K562 (cell line): ENCODE measurements around the gene PDE6G. TPM values are rescaled to one million over a fixed set of nuclear protein-coding genes. Genes with fewer than 3 reads are reported as not detected.

Source experiments
- ARNT ChIP-seq, 2 experiments: fragments of 450-650 bp; IDR thresholded peaks; 2 replicates each; pipeline ENCODE4 v1.6.1; 2016; ENCODE audit warnings: mild to moderate bottlenecking in 1 of 2
- BHLHE40 ChIP-seq: IDR thresholded peaks from 2 replicates; pipeline ENCODE4 v1.6.1; 2011; ENCODE audit warnings: low read length, improper control_type of control experiment
- CHD4 ChIP-seq: fragments of 200-600 bp; sonication (generic); IDR thresholded peaks from 3 replicates; pipeline ENCODE4 v1.6.1; 2012; ENCODE audit warnings: low read depth, mild to moderate bottlenecking, mixed read lengths, low read length, inconsistent platforms; ENCODE audit not compliant: insufficient read depth, insufficient replicate concordance, poor library complexity, severe bottlenecking
- E2F6 ChIP-seq, 2 experiments: IDR thresholded peaks; 2 replicates each; pipeline ENCODE4 v1.6.1; 2011; ENCODE audit warnings: borderline replicate concordance in 1 of 2, control low read depth in 1 of 2, low read depth in 1 of 2, low read length in 1 of 2, mild to moderate bottlenecking in 1 of 2, mixed read lengths in 1 of 2, moderate library complexity in 1 of 2; ENCODE audit not compliant: insufficient read depth in 1 of 2, insufficient read length in 1 of 2, poor library complexity in 1 of 2, severe bottlenecking in 1 of 2; ENCODE audit errors: extremely low read depth in 1 of 2
- EHMT2 ChIP-seq: fragments of 450-650 bp; IDR thresholded peaks from 2 replicates; pipeline ENCODE4 v1.6.1; 2018; ENCODE audit warnings: antibody characterized with exemption
- EP400 ChIP-seq: fragments of 450-650 bp; IDR thresholded peaks from 2 replicates; pipeline ENCODE4 v1.6.1; 2017; ENCODE audit warnings: antibody characterized with exemption, mild to moderate bottlenecking, moderate library complexity
- ETS2 ChIP-seq: IDR thresholded peaks from 2 replicates; pipeline ENCODE4 v1.6.1; 2016; ENCODE audit warnings: borderline replicate concordance, missing genetic modification characterization, mild to moderate bottlenecking, moderate library complexity, missing compliant biosample characterization; ENCODE audit not compliant: poor library complexity, severe bottlenecking
- ETV6 ChIP-seq, 3 experiments: fragments of 150-350 bp in 1 of 3; sonication (generic) in 1 of 3; formaldehyde crosslinking in 1 of 3; IDR thresholded peaks; 2 replicates each; pipeline versions ENCODE4 v1.6.1 to v1.8.0; 2014 to 2022; ENCODE audit warnings: borderline replicate concordance in 2 of 3, low read depth in 2 of 3, antibody characterized with exemption in 1 of 3, low read length in 1 of 3, mild to moderate bottlenecking in 1 of 3, missing genetic modification reagents in 1 of 3
- HDAC6 ChIP-seq: IDR thresholded peaks from 2 replicates; pipeline ENCODE4 v1.6.1; 2012; ENCODE audit warnings: low read depth, mild to moderate bottlenecking, control low read depth, inconsistent platforms, low read length, moderate library complexity
- HMGXB4 ChIP-seq: sonication (generic); formaldehyde crosslinking; IDR thresholded peaks from 2 replicates; pipeline ENCODE4 v1.8.1; 2023; ENCODE audit warnings: mild to moderate bottlenecking, missing genetic modification reagents
- KAT7 ChIP-seq: sonication (generic); formaldehyde crosslinking; IDR thresholded peaks from 2 replicates; pipeline ENCODE4 v1.8.0; 2022; ENCODE audit warnings: missing genetic modification reagents, mild to moderate bottlenecking, borderline replicate concordance
- MBD2 ChIP-seq: sonication (generic); IDR thresholded peaks from 2 replicates; pipeline ENCODE4 v1.6.1; 2016; ENCODE audit warnings: low read depth, borderline replicate concordance
- NCOA6 ChIP-seq: fragments of 450-650 bp; IDR thresholded peaks from 2 replicates; pipeline ENCODE4 v1.6.1; 2017; ENCODE audit warnings: mild to moderate bottlenecking
- NFE2L1 ChIP-seq: fragments of 450-650 bp; IDR thresholded peaks from 2 replicates; pipeline ENCODE4 v1.6.1; 2016; ENCODE audit warnings: missing genetic modification characterization, low read depth, mild to moderate bottlenecking, missing compliant biosample characterization, moderate library complexity, borderline replicate concordance
- RFX7 ChIP-seq: fragments of 250-450 bp; sonication (Bioruptor Pico); IDR thresholded peaks from 2 replicates; pipeline ENCODE4 v1.5.1; 2021; ENCODE audit warnings: mild to moderate bottlenecking
- RUNX1 ChIP-seq: sonication (generic); IDR thresholded peaks from 2 replicates; pipeline ENCODE4 v1.6.1; 2016; ENCODE audit warnings: antibody characterized with exemption, low read depth
- TFAP4 ChIP-seq: sonication (generic); formaldehyde crosslinking; IDR thresholded peaks from 2 replicates; pipeline ENCODE4 v1.8.0; 2022; ENCODE audit warnings: missing genetic modification reagents, mild to moderate bottlenecking, moderate library complexity, borderline replicate concordance
- USF2 ChIP-seq: sonication (generic); formaldehyde crosslinking; IDR thresholded peaks from 2 replicates; pipeline ENCODE4 v1.5.0; 2020; ENCODE audit warnings: missing genetic modification reagents
- ZBTB7A ChIP-seq: IDR thresholded peaks from 2 replicates; pipeline ENCODE4 v1.6.1; 2011; ENCODE audit warnings: low read depth, mild to moderate bottlenecking, low read length, moderate library complexity, borderline replicate concordance; ENCODE audit not compliant: control insufficient read depth
- ZNF282 ChIP-seq: sonication (generic); formaldehyde crosslinking; IDR thresholded peaks from 2 replicates; pipeline ENCODE4 v1.8.1; 2023; ENCODE audit warnings: missing genetic modification reagents
- ZSCAN32 ChIP-seq: fragments of 450-650 bp; formaldehyde crosslinking; IDR thresholded peaks from 2 replicates; pipeline ENCODE4 v1.4.0; 2020; ENCODE audit warnings: mild to moderate bottlenecking, moderate library complexity
- polyA plus RNA-seq, 8 experiments: library from polyadenylated mRNA; depleted of rRNA in 4 of 8; stranded (reverse) in 5 of 8; unstranded in 3 of 8; fragments of >200 nt; fragmentation: Nextera tagmentation in 2 of 8; fragmentation: Illumina TruSeq in 1 of 8; extraction: Ambion mirVana in 2 of 8; extraction: Trizol in 1 of 8; gene quantifications; 2 replicates each; pipeline versions ENCODE4 v1.2.1 to v1.2.3, GENCODE V29; 2011 to 2014; ENCODE audit warnings: inconsistent platforms in 1 of 8, missing spikeins in 1 of 8
- total RNA-seq, 7 experiments: library from RNA; depleted of rRNA in 6 of 7; stranded (reverse); fragments of >200 nt in 6 of 7; fragmentation: Illumina TruSeq in 2 of 7; extraction: Trizol in 2 of 7; gene quantifications; 2 replicates each; pipeline versions ENCODE4 v1.2.1 to v1.2.3, GENCODE V29; 2011 to 2021; ENCODE audit warnings: low replicate concordance in 1 of 7

Gene PDE6G
- total and polyA plus RNA-seq, 9 of the 15 experiments (the other 6 are each of a cell fraction or from before 2014, with no cell fraction given) = 0.14 to 0.59 TPM; not detected in 7

- TF ChIP-seq NFE2L1 (tag) (no peak), ZNF282 (CRISPR knock-in tag) (0 out of 2 replicates have a peak, but pooled peaks have one; percentile 30), BHLHE40 (peak; percentile 85), USF2 (peak; percentile 43; the same call in 1 of the 2 replicates), ARNT (IDR thresholded peaks at IDR 0.05) (peak in 1 of 2 experiments; percentile 51; a peak in 1 of 4 replicates), MBD2 (no peak), E2F6 (IDR thresholded peaks at IDR 0.05; ENCODE audit: borderline replicate concordance in 1 of 2, extremely low read depth in 1 of 2, insufficient read depth in 1 of 2, insufficient read length in 1 of 2, low read depth in 1 of 2, low read length in 1 of 2, poor library complexity in 1 of 2, severe bottlenecking in 1 of 2) (peak; percentile 96 to 98), ETV6 (IDR thresholded peaks at IDR 0.05; ENCODE audit: borderline replicate concordance in 1 of 2, low read depth in 2 of 2, low read length in 1 of 2) (no peak), ETV6 (CRISPR knock-in tag; IDR thresholded peaks at IDR 0.05; ENCODE audit: borderline replicate concordance) (peak; percentile 56; the same call in 1 of the 2 replicates), EP400 (peak; percentile 14), EHMT2 (no peak), HDAC6 (no peak), NCOA6 (no peak), RUNX1 (no peak), KAT7 (0 out of 2 replicates have a peak, but pooled peaks have one; percentile 60), ETS2 (no peak), HMGXB4 (CRISPR knock-in tag) (peak; percentile 67; the same call in 1 of the 2 replicates), ZBTB7A (no peak), ZSCAN32 (CRISPR knock-in tag) (no peak), RFX7 (CRISPR knock-in tag) (no peak), TFAP4 (CRISPR knock-in tag) (peak; percentile 41; the same call in 1 of the 2 replicates), CHD4 (no peak)
Observed at GRCh38 chr17:81684442-81684911, 28.1 kb upstream of the PDE6G start (continued).
